H9 (cell line): ENCODE data around the gene TRIM39. TPM values are rescaled to one million over a fixed set of nuclear protein-coding genes. Genes with fewer than 3 reads are reported as not detected.

ENCODE experiments used
- DNase-seq: peaks from one replicate; pipeline ENCODE4 v3.0.0-alpha.2; 2017
- H2AFZ ChIP-seq: one replicate; pipeline ENCODE4 v1.6.1; 2013; ENCODE audit warnings: mild to moderate bottlenecking, low read length, control low read depth, moderate library complexity
- H2AK5ac ChIP-seq: 2 replicates; pipeline ENCODE4 v1.6.1; 2013; ENCODE audit warnings: low read length, control low read depth, mixed read lengths; ENCODE audit not compliant: insufficient read length
- H2BK120ac ChIP-seq: one replicate; pipeline ENCODE4 v1.6.1; 2013; ENCODE audit warnings: low read depth, mild to moderate bottlenecking, low read length, control low read depth, inconsistent platforms; ENCODE audit not compliant: poor library complexity, severe bottlenecking
- H2BK12ac ChIP-seq: 2 replicates; pipeline ENCODE4 v1.6.1; 2013; ENCODE audit warnings: low read length, control low read depth, mixed read lengths, low read depth; ENCODE audit not compliant: insufficient read length
- H2BK15ac ChIP-seq: 2 replicates; pipeline ENCODE4 v1.6.1; 2013; ENCODE audit warnings: low read depth, low read length, control low read depth
- H2BK20ac ChIP-seq: one replicate; pipeline ENCODE4 v1.6.1; 2013; ENCODE audit warnings: low read depth, mild to moderate bottlenecking, low read length, control low read depth, inconsistent platforms; ENCODE audit not compliant: poor library complexity, severe bottlenecking
- H2BK5ac ChIP-seq: 2 replicates; pipeline ENCODE4 v1.6.1; 2013; ENCODE audit warnings: low read length, control low read depth, mixed read lengths; ENCODE audit not compliant: insufficient read length
- H3K14ac ChIP-seq: 2 replicates; pipeline ENCODE4 v1.6.1; 2013; ENCODE audit warnings: low read length, control low read depth; ENCODE audit not compliant: insufficient read depth
- H3K18ac ChIP-seq: 2 replicates; pipeline ENCODE4 v1.6.1; 2013; ENCODE audit warnings: low read depth, mild to moderate bottlenecking, mixed read lengths, low read length, control low read depth; ENCODE audit not compliant: insufficient read length
- H3K23ac ChIP-seq: 2 replicates; pipeline ENCODE4 v1.6.1; 2013; ENCODE audit warnings: low read length, control low read depth, mixed read lengths, low read depth; ENCODE audit not compliant: insufficient read length
- H3K23me2 ChIP-seq: 2 replicates; pipeline ENCODE4 v1.6.1; 2013; ENCODE audit warnings: low read depth, mild to moderate bottlenecking, mixed read lengths, low read length, control low read depth; ENCODE audit not compliant: insufficient read length, poor library complexity, severe bottlenecking
- H3K27ac ChIP-seq: 2 replicates; pipeline ENCODE4 v1.5.1; 2013; ENCODE audit warnings: low read length, control low read depth, mixed read lengths, low read depth; ENCODE audit not compliant: insufficient read length
- H3K27me3 ChIP-seq: 2 replicates; pipeline ENCODE4 v1.6.1; 2013; ENCODE audit warnings: low read length, control low read depth, inconsistent platforms; ENCODE audit not compliant: insufficient read depth
- H3K4ac ChIP-seq: 2 replicates; pipeline ENCODE4 v1.6.1; 2013; ENCODE audit warnings: low read depth, mild to moderate bottlenecking, control low read depth, inconsistent platforms, low read length, moderate library complexity
- H3K4me1 ChIP-seq: 2 replicates; pipeline ENCODE4 v1.6.1; 2013; ENCODE audit warnings: low read length, control low read depth, inconsistent platforms; ENCODE audit not compliant: insufficient read depth
- H3K4me2 ChIP-seq: 2 replicates; pipeline ENCODE4 v1.6.1; 2013; ENCODE audit warnings: low read length, control low read depth, mixed read lengths; ENCODE audit not compliant: insufficient read length, insufficient read depth
- H3K56ac ChIP-seq: 2 replicates; pipeline ENCODE4 v1.6.1; 2013; ENCODE audit warnings: low read depth, mild to moderate bottlenecking, mixed read lengths, low read length, control low read depth; ENCODE audit not compliant: insufficient read length
- H3K79me1 ChIP-seq: 2 replicates; pipeline ENCODE4 v1.6.1; 2013; ENCODE audit warnings: low read depth, mild to moderate bottlenecking, moderate library complexity, low read length, control low read depth, inconsistent platforms; ENCODE audit not compliant: insufficient read depth, poor library complexity, severe bottlenecking
- H3K79me2 ChIP-seq: 2 replicates; pipeline ENCODE4 v1.6.1; 2013; ENCODE audit warnings: low read length, control low read depth, inconsistent platforms; ENCODE audit not compliant: insufficient read depth
- H3K9ac ChIP-seq: 2 replicates; pipeline ENCODE4 v1.6.1; 2013; ENCODE audit warnings: low read length, control low read depth, mixed read lengths; ENCODE audit not compliant: insufficient read length; ENCODE audit errors: extremely low read depth
- H3K9me3 ChIP-seq: one replicate; pipeline ENCODE4 v1.6.1; 2013; ENCODE audit warnings: low read depth, low read length, inconsistent platforms; ENCODE audit not compliant: control insufficient read depth
- H3T11ph ChIP-seq: one replicate; pipeline ENCODE4 v1.6.1; 2013; ENCODE audit warnings: mild to moderate bottlenecking, low read length, control low read depth, inconsistent platforms
- H4K20me1 ChIP-seq: one replicate; pipeline ENCODE4 v1.6.1; 2013; ENCODE audit not compliant: control insufficient read depth, insufficient read length, insufficient read depth
- H4K5ac ChIP-seq: 2 replicates; pipeline ENCODE4 v1.6.1; 2013; ENCODE audit warnings: low read depth, mild to moderate bottlenecking, mixed read lengths, low read length, control low read depth; ENCODE audit not compliant: insufficient read length
- H4K8ac ChIP-seq: replicated peaks from 2 replicates; pipeline ENCODE4 v1.6.1; 2013; ENCODE audit warnings: low read length, control low read depth, mixed read lengths, low read depth; ENCODE audit not compliant: insufficient read length
- H4K91ac ChIP-seq: 2 replicates; pipeline ENCODE4 v1.6.1; 2013; ENCODE audit warnings: low read depth, mild to moderate bottlenecking, moderate library complexity, mixed read lengths, low read length, control low read depth; ENCODE audit not compliant: insufficient read length
- H3K27ac Mint-ChIP-seq, 3 experiments: 2 replicates in 2 of 3; 3 replicates in 1 of 3; pipeline ENCODE4 v1.8.0; 2020 to 2021; ENCODE audit warnings: mixed read lengths in 3 of 3, mild to moderate bottlenecking in 1 of 3, moderate library complexity in 1 of 3
- H3K27me3 Mint-ChIP-seq: 2 replicates; pipeline ENCODE4 v1.8.0; 2021; ENCODE audit warnings: low read depth, mild to moderate bottlenecking, moderate library complexity, mixed read lengths
- H3K36me3 Mint-ChIP-seq, 3 experiments: 2 replicates in 2 of 3; 3 replicates in 1 of 3; pipeline ENCODE4 v1.8.0; 2020 to 2021; ENCODE audit warnings: low read depth in 3 of 3, mixed read lengths in 3 of 3; ENCODE audit not compliant: insufficient read depth in 1 of 3
- H3K4me1 Mint-ChIP-seq, 2 experiments: 2 replicates each; pipeline ENCODE4 v1.8.0; 2020; ENCODE audit warnings: mixed read lengths in 2 of 2
- H3K4me3 Mint-ChIP-seq, 2 experiments: 2 replicates in 1 of 2; 3 replicates in 1 of 2; pipeline ENCODE4 v1.8.0; 2020 to 2021; ENCODE audit warnings: mild to moderate bottlenecking in 2 of 2, mixed read lengths in 2 of 2, moderate library complexity in 1 of 2
- H3K9me3 Mint-ChIP-seq, 2 experiments: 2 replicates in 1 of 2; 3 replicates in 1 of 2; pipeline ENCODE4 v1.8.0; 2020; ENCODE audit warnings: mild to moderate bottlenecking in 2 of 2, mixed read lengths in 2 of 2, moderate library complexity in 1 of 2
- WGBS: extraction: QIAGEN DNeasy Blood & Tissue Kit; methylation state at CpG from one replicate; pipeline ENCODE4 v1.1.7; 2013; ENCODE audit warnings: missing lambda C conversion rate, low lambda C conversion rate, mixed read lengths; ENCODE audit not compliant: insufficient read length; ENCODE audit errors: extremely low coverage; 5-methylcytosine and 5-hydroxymethylcytosine counted together
- total RNA-seq: library from RNA; stranded (reverse); gene quantifications from 2 replicates; pipeline ENCODE4 v1.2.1, GENCODE V29; 2021
- TF ChIP-seq, protein P1 (sequence below): fragments of 200-600 bp; sonication (generic); conservative IDR thresholded peaks from 3 replicates; pipeline ENCODE4 v1.8.0; 2021; ENCODE audit warnings: antibody characterized with exemption, mild to moderate bottlenecking

Gene TRIM39
- total RNA-seq, 1 experiment from 2014 or later = 26.2 TPM

DNA sequence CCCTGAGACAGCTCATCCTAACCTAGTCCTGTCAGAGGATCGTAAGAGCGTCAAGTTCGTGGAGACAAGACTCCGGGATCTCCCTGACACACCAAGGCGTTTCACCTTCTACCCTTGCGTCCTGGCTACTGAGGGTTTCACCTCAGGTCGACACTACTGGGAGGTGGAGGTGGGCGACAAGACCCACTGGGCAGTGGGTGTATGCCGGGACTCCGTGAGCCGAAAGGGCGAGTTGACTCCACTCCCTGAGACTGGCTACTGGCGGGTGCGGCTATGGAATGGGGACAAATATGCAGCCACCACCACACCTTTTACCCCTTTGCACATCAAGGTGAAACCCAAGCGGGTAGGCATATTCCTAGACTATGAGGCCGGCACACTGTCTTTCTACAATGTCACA, 15.0 kb downstream of the TRIM39 start:
- Histone ChIP-seq H3K9ac (no peak overlapping the region), H2BK5ac (no peak overlapping the region), H3K4ac (no peak overlapping the region), H4K91ac (no peak overlapping the region), H3K23me2 (no peaks in the 10 kb centered on the region), H3K23ac (no peak overlapping the region), H2AFZ (no peak overlapping the region), H3T11ph (no peak overlapping the region), H3K56ac (no peak overlapping the region), H2BK12ac (no peak overlapping the region), H3K27me3 (no peaks in the 10 kb centered on the region), H3K18ac (no peak overlapping the region), H3K79me1 (no peaks in the 10 kb centered on the region), H3K27ac (no peak overlapping the region), H3K14ac (no peak overlapping the region), H3K9me3 (no peaks in the 10 kb centered on the region), H2BK120ac (no peak overlapping the region), H2AK5ac (no peak overlapping the region), H3K4me1 (no peaks in the 10 kb centered on the region), H4K8ac (no peak overlapping the region), H3K79me2 (no peaks in the 10 kb centered on the region), H3K4me2 (no peak overlapping the region), H4K20me1 (no peaks in the 10 kb centered on the region), H2BK15ac (no peak overlapping the region), H2BK20ac (no peak overlapping the region), H4K5ac (no peak overlapping the region)
- Mint-ChIP-seq H3K4me1 (peaks cover 10% of the 10 kb centered on the region in 2 experiments), H3K4me3 (no peak overlapping the region), H3K9me3 (no peaks in the 10 kb centered on the region), H3K27ac (no peak overlapping the region), H3K36me3 (peaks cover 9 to 48% (median 44%) of the 10 kb centered on the region in 3 experiments), H3K27me3 (no peaks in the 10 kb centered on the region)
- DNase-seq = no peak
- WGBS = no CpG with 5 or more reads among the region's 16 CpGs
- TF ChIP-seq, protein P1, sequence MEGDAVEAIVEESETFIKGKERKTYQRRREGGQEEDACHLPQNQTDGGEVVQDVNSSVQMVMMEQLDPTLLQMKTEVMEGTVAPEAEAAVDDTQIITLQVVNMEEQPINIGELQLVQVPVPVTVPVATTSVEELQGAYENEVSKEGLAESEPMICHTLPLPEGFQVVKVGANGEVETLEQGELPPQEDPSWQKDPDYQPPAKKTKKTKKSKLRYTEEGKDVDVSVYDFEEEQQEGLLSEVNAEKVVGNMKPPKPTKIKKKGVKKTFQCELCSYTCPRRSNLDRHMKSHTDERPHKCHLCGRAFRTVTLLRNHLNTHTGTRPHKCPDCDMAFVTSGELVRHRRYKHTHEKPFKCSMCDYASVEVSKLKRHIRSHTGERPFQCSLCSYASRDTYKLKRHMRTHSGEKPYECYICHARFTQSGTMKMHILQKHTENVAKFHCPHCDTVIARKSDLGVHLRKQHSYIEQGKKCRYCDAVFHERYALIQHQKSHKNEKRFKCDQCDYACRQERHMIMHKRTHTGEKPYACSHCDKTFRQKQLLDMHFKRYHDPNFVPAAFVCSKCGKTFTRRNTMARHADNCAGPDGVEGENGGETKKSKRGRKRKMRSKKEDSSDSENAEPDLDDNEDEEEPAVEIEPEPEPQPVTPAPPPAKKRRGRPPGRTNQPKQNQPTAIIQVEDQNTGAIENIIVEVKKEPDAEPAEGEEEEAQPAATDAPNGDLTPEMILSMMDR = no peak
